HepG2 (cell line): ENCODE results near the gene NAIF1. TPM values are rescaled to one million over a fixed set of nuclear protein-coding genes. Genes with fewer than 3 reads are reported as not detected.

Source experiments
- ARNT ChIP-seq: fragments of 450-650 bp; IDR thresholded peaks from 2 replicates; pipeline ENCODE4 v1.6.1; 2017
- HMG20B ChIP-seq: conservative IDR thresholded peaks from 2 replicates; pipeline ENCODE4 v1.6.1; 2016; ENCODE audit warnings: missing genetic modification reagents, missing compliant biosample characterization
- KDM1A ChIP-seq: IDR thresholded peaks from 2 replicates; pipeline ENCODE4 v1.6.1; 2016; ENCODE audit warnings: missing compliant biosample characterization
- KDM4B ChIP-seq: sonication (generic); formaldehyde crosslinking; IDR thresholded peaks from 2 replicates; pipeline ENCODE4 v1.4.0; 2020; ENCODE audit warnings: missing genetic modification reagents
- MAX ChIP-seq: IDR thresholded peaks from 2 replicates; pipeline ENCODE4 v1.6.1; 2012; ENCODE audit warnings: inconsistent platforms
- MEF2D ChIP-seq: sonication (generic); formaldehyde crosslinking; IDR thresholded peaks from 2 replicates; pipeline ENCODE4 v1.5.1; 2020; ENCODE audit warnings: mild to moderate bottlenecking, missing genetic modification reagents
- RBM22 ChIP-seq: fragments of 200-400 bp; formaldehyde crosslinking; optimal IDR thresholded peaks from 2 replicates; pipeline ENCODE3; 2017; ENCODE audit warnings: mild to moderate bottlenecking, low read length, moderate library complexity
- SALL2 ChIP-seq: sonication (generic); formaldehyde crosslinking; IDR thresholded peaks from 2 replicates; pipeline ENCODE4 v1.8.1; 2023; ENCODE audit warnings: mild to moderate bottlenecking, missing genetic modification reagents, inconsistent platforms
- SIN3B ChIP-seq: fragments of 150-350 bp; IDR thresholded peaks from 2 replicates; pipeline ENCODE4 v1.6.1; 2014; ENCODE audit warnings: low read length
- SRSF1 ChIP-seq: fragments of 200-400 bp; formaldehyde crosslinking; optimal IDR thresholded peaks from 2 replicates; pipeline ENCODE3; 2017; ENCODE audit warnings: mild to moderate bottlenecking, low read depth, low read length, moderate library complexity
- TEF ChIP-seq: sonication (generic); formaldehyde crosslinking; IDR thresholded peaks from 2 replicates; pipeline ENCODE4 v1.5.0; 2020; ENCODE audit warnings: missing genetic modification reagents
- TSC22D2 ChIP-seq: sonication (generic); formaldehyde crosslinking; IDR thresholded peaks from 2 replicates; pipeline ENCODE4 v1.5.1; 2020; ENCODE audit warnings: missing genetic modification reagents, mild to moderate bottlenecking, borderline replicate concordance
- ZBTB8A ChIP-seq: sonication (generic); formaldehyde crosslinking; IDR thresholded peaks from 2 replicates; pipeline ENCODE4 v1.4.0; 2020; ENCODE audit warnings: mild to moderate bottlenecking, low read depth, missing genetic modification reagents, borderline replicate concordance
- ZFP36L1 ChIP-seq: sonication (generic); formaldehyde crosslinking; IDR thresholded peaks from 2 replicates; pipeline ENCODE4 v1.8.0; 2022; ENCODE audit warnings: mild to moderate bottlenecking, missing genetic modification reagents, moderate library complexity
- ZNF34 ChIP-seq: sonication (generic); formaldehyde crosslinking; IDR thresholded peaks from 2 replicates; pipeline ENCODE4 v1.4.0; 2020; ENCODE audit warnings: mild to moderate bottlenecking, missing genetic modification reagents, borderline replicate concordance
- ZNF367 ChIP-seq: sonication (generic); formaldehyde crosslinking; IDR thresholded peaks from 2 replicates; pipeline ENCODE4 v1.4.0; 2020; ENCODE audit warnings: missing genetic modification reagents, borderline replicate concordance
- ZNF431 ChIP-seq: sonication (generic); formaldehyde crosslinking; IDR thresholded peaks from 2 replicates; pipeline ENCODE4 v1.9.0; 2022; ENCODE audit warnings: missing genetic modification reagents, low read depth, mild to moderate bottlenecking, borderline replicate concordance
- ZNF567 ChIP-seq: sonication (generic); formaldehyde crosslinking; IDR thresholded peaks from 2 replicates; pipeline ENCODE4 v1.8.1; 2023; ENCODE audit warnings: mild to moderate bottlenecking, missing genetic modification reagents, borderline replicate concordance
- ZNF598 ChIP-seq: sonication (generic); formaldehyde crosslinking; IDR thresholded peaks from 2 replicates; pipeline ENCODE4 v1.5.1; 2020; ENCODE audit warnings: mild to moderate bottlenecking, missing genetic modification reagents, borderline replicate concordance
- ZNF670 ChIP-seq: sonication (generic); formaldehyde crosslinking; IDR thresholded peaks from 2 replicates; pipeline ENCODE4 v1.8.0; 2022; ENCODE audit warnings: mild to moderate bottlenecking, missing genetic modification reagents, borderline replicate concordance
- ZNF761 ChIP-seq: sonication (generic); formaldehyde crosslinking; conservative IDR thresholded peaks from 2 replicates; pipeline ENCODE4 v1.4.0; 2020; ENCODE audit warnings: mild to moderate bottlenecking, missing genetic modification reagents
- ZNF768 ChIP-seq: sonication (generic); formaldehyde crosslinking; IDR thresholded peaks from 2 replicates; pipeline ENCODE4 v1.4.0; 2020; ENCODE audit warnings: missing genetic modification reagents
- ZNF776 ChIP-seq: sonication (generic); formaldehyde crosslinking; IDR thresholded peaks from 2 replicates; pipeline ENCODE4 v1.4.0; 2020; ENCODE audit warnings: mild to moderate bottlenecking, missing genetic modification reagents
- polyA plus RNA-seq, 8 experiments: library from polyadenylated mRNA; depleted of rRNA in 3 of 8; stranded (reverse) in 7 of 8; unstranded in 1 of 8; fragments of >200 nt; fragmentation: Illumina TruSeq in 4 of 8; extraction: Trizol in 4 of 8; gene quantifications; 2 replicates each; pipeline versions ENCODE4 v1.2.1 to v1.2.3, GENCODE V29; 2011 to 2016; ENCODE audit warnings: low read depth in 4 of 8, missing spikeins in 1 of 8, mixed read lengths in 1 of 8; ENCODE audit not compliant: insufficient read depth in 1 of 8
- total RNA-seq, 5 experiments: library from RNA; depleted of rRNA; stranded (reverse); fragments of >200 nt; fragmentation: Illumina TruSeq; extraction: Trizol; gene quantifications; 2 replicates each; pipeline ENCODE4 v1.2.3, GENCODE V29; 2016; ENCODE audit warnings: low read depth in 1 of 5
- TF ChIP-seq, protein P1 (sequence below): IDR thresholded peaks from 2 replicates; pipeline ENCODE4 v1.6.1; 2016; ENCODE audit warnings: missing genetic modification reagents, missing compliant biosample characterization
- TF ChIP-seq, protein P2 (sequence below): sonication (generic); formaldehyde crosslinking; IDR thresholded peaks from 2 replicates; pipeline ENCODE4 v1.4.0; 2020; ENCODE audit warnings: missing genetic modification reagents, low read depth, mild to moderate bottlenecking, borderline replicate concordance
- TF ChIP-seq, protein P3 (sequence below): sonication (generic); formaldehyde crosslinking; IDR thresholded peaks from 2 replicates; pipeline ENCODE4 v1.5.1; 2020; ENCODE audit warnings: missing genetic modification reagents, mild to moderate bottlenecking, borderline replicate concordance

The NAIF1 gene
- total and polyA plus RNA-seq, 2 of the 13 experiments (the other 11 are each of a cell fraction or from before 2014, with no cell fraction given): 6.0 to 6.9 TPM

DNA sequence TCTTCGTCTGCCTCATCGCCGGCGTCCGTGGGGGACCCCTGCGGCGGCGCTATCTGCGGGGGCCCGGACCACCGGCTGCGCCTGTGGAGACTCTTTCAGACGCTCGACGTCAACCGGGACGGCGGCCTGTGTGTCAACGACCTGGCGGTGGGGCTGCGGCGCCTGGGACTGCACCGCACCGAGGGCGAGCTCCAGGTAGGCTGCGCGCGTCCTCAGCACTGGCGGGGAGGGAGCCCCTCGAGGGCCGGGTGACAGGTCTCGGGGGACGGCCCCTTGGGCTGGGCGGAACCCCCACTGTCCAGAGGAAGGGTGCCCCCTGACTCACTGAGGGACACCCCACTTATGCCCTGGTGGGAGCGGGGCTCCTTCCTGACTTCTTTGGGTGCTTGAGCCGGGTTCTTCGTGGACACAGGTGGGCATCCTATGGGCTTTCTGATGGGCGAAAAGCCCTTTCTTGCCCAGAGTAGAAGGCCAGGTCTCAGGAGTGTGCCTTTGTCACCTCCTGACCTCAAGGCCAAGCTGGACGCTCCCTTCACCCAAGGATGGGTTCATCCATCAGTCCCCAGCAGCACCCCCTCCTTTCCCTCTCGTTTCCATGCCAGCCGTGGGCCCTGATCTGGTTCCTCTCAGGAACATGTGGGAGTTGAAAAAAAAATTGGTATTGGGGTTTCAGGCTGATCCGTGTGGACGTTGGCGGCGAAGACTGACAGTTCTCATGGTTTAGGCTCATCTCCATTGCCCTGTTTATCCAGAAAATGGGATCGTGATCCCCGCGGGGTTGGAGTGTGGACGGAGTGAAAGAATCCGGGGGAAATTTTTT, 1.5 kb upstream of the NAIF1 start (continued):
- TF ChIP-seq MAX (no peak), ZNF367 (CRISPR knock-in tag) (no peak), ZFP36L1 (CRISPR knock-in tag) (no peak), TEF (no peak), ZNF567 (0 out of 2 replicates have a peak, but pooled peaks have one; percentile 54), SALL2 (CRISPR knock-in tag) (0 out of 2 replicates have a peak, but pooled peaks have one; percentile 8), SIN3B (no peak), KDM4B (no peak), HMG20B (CRISPR knock-in tag) (no peak), MEF2D (CRISPR knock-in tag) (no peak), RBM22 (no peak), KDM1A (CRISPR knock-in tag) (no peak), ZNF34 (no peak), ZNF598 (CRISPR knock-in tag) (no peak), ZNF761 (CRISPR knock-in tag) (no peak), ZNF670 (CRISPR knock-in tag) (no peak), TSC22D2 (CRISPR knock-in tag) (no peak), ZNF768 (peak; percentile 58; the same call in 1 of the 2 replicates), ZBTB8A (CRISPR knock-in tag) (no peak), ZNF776 (0 out of 2 replicates have a peak, but pooled peaks have one; percentile 26), ZNF431 (CRISPR knock-in tag) (0 out of 2 replicates have a peak, but pooled peaks have one; percentile 28), SRSF1 (no peak), ARNT (no peak)
- TF ChIP-seq, protein P1, sequence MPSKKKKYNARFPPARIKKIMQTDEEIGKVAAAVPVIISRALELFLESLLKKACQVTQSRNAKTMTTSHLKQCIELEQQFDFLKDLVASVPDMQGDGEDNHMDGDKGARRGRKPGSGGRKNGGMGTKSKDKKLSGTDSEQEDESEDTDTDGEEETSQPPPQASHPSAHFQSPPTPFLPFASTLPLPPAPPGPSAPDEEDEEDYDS (CRISPR knock-in tag): no peak
- TF ChIP-seq, protein P2, sequence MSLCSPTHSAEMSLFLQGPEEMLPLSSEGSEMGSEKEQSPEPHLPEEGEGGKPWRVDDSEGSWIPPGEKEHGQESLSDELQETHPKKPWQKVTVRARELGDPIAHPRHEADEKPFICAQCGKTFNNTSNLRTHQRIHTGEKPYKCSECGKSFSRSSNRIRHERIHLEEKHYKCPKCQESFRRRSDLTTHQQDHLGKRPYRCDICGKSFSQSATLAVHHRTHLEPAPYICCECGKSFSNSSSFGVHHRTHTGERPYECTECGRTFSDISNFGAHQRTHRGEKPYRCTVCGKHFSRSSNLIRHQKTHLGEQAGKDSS (CRISPR knock-in tag): no peak
- TF ChIP-seq, protein P3, sequence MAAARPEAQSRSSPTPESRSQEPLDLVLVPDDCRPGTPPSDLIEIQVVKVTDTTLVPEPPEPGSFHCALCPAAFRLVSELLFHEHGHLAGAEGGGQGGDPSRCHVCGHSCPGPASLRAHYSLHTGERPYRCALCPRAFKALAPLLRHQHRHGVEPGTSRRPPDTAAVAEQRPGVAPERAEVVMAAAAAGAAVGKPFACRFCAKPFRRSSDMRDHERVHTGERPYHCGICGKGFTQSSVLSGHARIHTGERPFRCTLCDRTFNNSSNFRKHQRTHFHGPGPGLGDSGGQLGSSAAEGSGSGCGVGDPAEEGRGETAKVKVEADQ (CRISPR knock-in tag): 0 out of 2 replicates have a peak, but pooled peaks have one; percentile 13
